Kidney (tissue), 14 donors: ENCODE measurements around the gene ARMC3. TPM values are rescaled to one million over a fixed set of nuclear protein-coding genes. Genes with fewer than 3 reads are reported as not detected.

ENCODE experiments used
- DNase-seq, 5 donors: peaks; one replicate each; pipeline ENCODE4 v3.0.0-alpha.2; 2013 to 2020
- FAIRE-seq: peaks from 2 replicates; lab custom pipeline; 2012; peaks lifted over from hg19 to GRCh38; lab: Jason Lieb, UNC
- H3K27ac ChIP-seq, 2 donors: one replicate each; pipeline ENCODE4 v1.7.0; 2013; ENCODE audit warnings: low read depth in 2 of 2, low read length in 2 of 2, inconsistent platforms in 1 of 2
- H3K27me3 ChIP-seq: one replicate; pipeline ENCODE4 v1.7.1; 2013; ENCODE audit warnings: low read length, inconsistent platforms; ENCODE audit not compliant: control insufficient read depth, insufficient read depth
- H3K36me3 ChIP-seq, 3 donors: one replicate each; pipeline versions ENCODE4 v1.7.0 to v1.7.1; 2013; ENCODE audit warnings: low read length in 3 of 3, control low read depth in 1 of 3, inconsistent platforms in 1 of 3; ENCODE audit not compliant: insufficient read depth in 3 of 3, control insufficient read depth in 2 of 3
- H3K4me1 ChIP-seq, 3 donors: one replicate each; pipeline versions ENCODE4 v1.7.0 to v1.7.1; 2013; ENCODE audit warnings: low read length in 3 of 3, inconsistent platforms in 1 of 3, low read depth in 1 of 3; ENCODE audit not compliant: control insufficient read depth in 2 of 3, insufficient read depth in 2 of 3
- H3K4me3 ChIP-seq, 3 donors: one replicate each; pipeline versions ENCODE4 v1.7.0 to v1.8.1; 2013; ENCODE audit warnings: low read length in 3 of 3, control low read depth in 1 of 3, inconsistent platforms in 1 of 3
- H3K9ac ChIP-seq, 3 donors: one replicate each; pipeline versions ENCODE4 v1.7.0 to v1.7.1; 2013; ENCODE audit warnings: low read length in 3 of 3, control low read depth in 1 of 3, inconsistent platforms in 1 of 3
- H3K9me3 ChIP-seq, 3 donors: one replicate each; pipeline versions ENCODE4 v1.7.0 to v1.7.1; 2013; ENCODE audit warnings: low read length in 3 of 3, control low read depth in 1 of 3, inconsistent platforms in 1 of 3; ENCODE audit not compliant: control insufficient read depth in 2 of 3, insufficient read depth in 1 of 3
- CTCF ChIP-seq: IDR thresholded peaks from 3 replicates; pipeline ENCODE4 v1.5.1; 2012; ENCODE audit warnings: mild to moderate bottlenecking, moderate library complexity, borderline replicate concordance; ENCODE audit not compliant: insufficient read depth; ENCODE audit errors: extremely low read depth
- intact Hi-C: fragments of 100-400 bp; cut with DNase I; formaldehyde crosslinking; loops from one replicate; pipeline ENCODE4 v1.11.1; 2022
- polyA plus RNA-seq: library from polyadenylated mRNA; stranded (reverse); fragments of 350-450 nt; fragmentation: Illumina TruSeq; extraction: RNeasy Lipid Tissue Mini Kit (QIAGEN cat#74804); gene quantifications from one replicate; pipeline ENCODE4 v1.2.3, GENCODE V29; 2014; ENCODE audit warnings: low read depth, low replicate concordance; ENCODE audit not compliant: insufficient read depth
- total RNA-seq: library from RNA; stranded (reverse); fragmentation: NEBNext Ultra II Directional; extraction: Animal tissue kit (Norgen Biotek cat#: 25700); gene quantifications from one replicate; pipeline ENCODE4 v1.2.1, GENCODE V29; 2021
- donor health status: control.
- donor health status: control.
- donor health status: control.
- donor health status: control.
- donor health status: control.
- donor health status: DM: yes; HTN: yes; CAD: no.
- donor health status: Normal renal cell carcinoma (clear cell type).

ARMC3 gene
- total and polyA plus RNA-seq, 2 donors from 2014 or later = 0.60 to 5.5 TPM

GRCh38 chr10:23013581-23014335, 85.9 kb downstream of the ARMC3 start:
- no peak for FAIRE-seq
- H3K9ac ChIP-seq = no peak overlapping the region
- H3K4me1 ChIP-seq = no peaks in the 10 kb centered on the region
- no peak for TF ChIP-seq CTCF
- H3K27ac ChIP-seq = no peak overlapping the region
- no peaks in the 10 kb centered on the region for H3K27me3 ChIP-seq
- no peaks in the 10 kb centered on the region for H3K9me3 ChIP-seq
- H3K36me3 ChIP-seq = no peaks in the 10 kb centered on the region
- DNase-seq = no peak
- intact Hi-C loops = no loop called here
- no peak overlapping the region for H3K4me3 ChIP-seq

- FAIRE-seq (no peak), DNase-seq (no peak)
- H3K27me3 ChIP-seq = no peaks in the 10 kb centered on the region
- H3K4me3 ChIP-seq = no peak overlapping the region
- no peak overlapping the region for H3K9ac ChIP-seq
- intact Hi-C loops = no loop called here
- no peak for TF ChIP-seq CTCF
- H3K9me3 ChIP-seq = no peaks in the 10 kb centered on the region
- no peaks in the 10 kb centered on the region for H3K36me3 ChIP-seq
- no peak overlapping the region for H3K27ac ChIP-seq
- H3K4me1 ChIP-seq = no peaks in the 10 kb centered on the region
These were observed 87.3 kb downstream of the ARMC3 start for GRCh38 chr10:23015021-23015707.

- Histone ChIP-seq H3K9me3 (no peaks in the 10 kb centered on the region), H3K27me3 (no peaks in the 10 kb centered on the region), H3K9ac (no peak overlapping the region), H3K4me3 (no peak overlapping the region), H3K27ac (no peak overlapping the region), H3K36me3 (no peaks in the 10 kb centered on the region), H3K4me1 (no peaks in the 10 kb centered on the region)
- TF ChIP-seq CTCF = no peak
- intact Hi-C loops = no loop called here
- no peak for FAIRE-seq
- DNase-seq = no peak
These were observed 88.8 kb downstream of the ARMC3 start for GRCh38 chr10:23016636-23017035.
